Peyer's patch (tissue), 4 donors: ENCODE data around the gene NKTR.

ENCODE experiments used
- CTCF ChIP-seq, 6 experiments: fragments of 450-650 bp in 4 of 6; fragments of 200-600 bp in 2 of 6; sonication (generic) in 1 of 6; IDR thresholded peaks; one replicate each; pipeline ENCODE4 v1.5.1; 2017 to 2019; ENCODE audit warnings: antibody characterized with exemption in 6 of 6, mild to moderate bottlenecking in 3 of 6, moderate library complexity in 1 of 6
- POLR2A ChIP-seq, 2 donors: fragments of 450-650 bp; IDR thresholded peaks; one replicate each; pipeline ENCODE4 v1.5.1; 2017; ENCODE audit warnings: antibody characterized with exemption in 2 of 2, mild to moderate bottlenecking in 2 of 2, moderate library complexity in 2 of 2

- TF ChIP-seq CTCF (IDR thresholded peaks at IDR 0.05) (no peak), POLR2A (IDR thresholded peaks at IDR 0.05) (no peak)
Measured at GRCh38 chr3:42684632-42685362, 84.3 kb downstream of the NKTR start.
